GM12878 (cell line): ENCODE measurements around the gene OSBPL3. TPM values are rescaled to one million over a fixed set of nuclear protein-coding genes. Genes with fewer than 3 reads are reported as not detected.

Source experiments
- ATAC-seq: fragments of 200-7000 bp; cut with Tn5 transposase; 3 replicates; pipeline ENCODE4 v1.9.1; 2020; ENCODE audit warnings: mild to moderate bottlenecking, moderate library complexity
- BruUV-seq: library from RNA; stranded (reverse); fragments of 400-500 nt; replicated peaks from 2 replicates; lab custom pipeline; 2021; lab: Mats Ljungman, UMichigan
- CTCF ChIA-PET: fragments of 300-600 bp; sonication (Branson Sonifier 250); formaldehyde crosslinking; extraction: SDS; loops from one replicate; lab custom pipeline; 2021; ENCODE audit warnings: inconsistent platforms; lab: Yijun Ruan, JAX
- POLR2A ChIA-PET: fragments of 350-600 bp; formaldehyde crosslinking; extraction: SDS; loops from one replicate; lab custom pipeline; 2021; ENCODE audit warnings: inconsistent platforms; lab: Charles Lee
- RAD21 ChIA-PET: fragments of 300-600 bp; sonication (Branson Sonifier 250); formaldehyde crosslinking; loops from one replicate; lab custom pipeline; 2023; ENCODE audit warnings: antibody characterized with exemption; ENCODE audit not compliant: unreplicated experiment; lab: Charles Lee
- SMC1A ChIA-PET: fragments of 300-600 bp; sonication (Branson Sonifier 250); formaldehyde crosslinking; loops from one replicate; lab custom pipeline; 2023; ENCODE audit not compliant: unreplicated experiment, uncharacterized antibody; lab: Charles Lee
- DNase-seq: peaks from one replicate; pipeline ENCODE4 v3.0.0-alpha.2; 2011; ENCODE audit warnings: low read depth, low spot score
- FAIRE-seq: peaks from 3 replicates; lab custom pipeline; 2011; peaks lifted over from hg19 to GRCh38; lab: Jason Lieb, UNC
- H2AFZ ChIP-seq: 2 replicates; pipeline ENCODE4 v1.6.0; 2011; ENCODE audit warnings: low read depth, low read length, control low read depth; ENCODE audit not compliant: control insufficient read depth
- H3K27ac ChIP-seq: 2 replicates; pipeline ENCODE4 v1.5.1; 2011; ENCODE audit warnings: control low read depth; ENCODE audit not compliant: control insufficient read depth, insufficient read depth
- H3K27me3 ChIP-seq, 2 experiments: replicated peaks in 1 of 2; 2 replicates each; pipeline versions ENCODE4 v1.6.0 to v1.6.1; 2011; ENCODE audit warnings: low read length in 1 of 2; ENCODE audit not compliant: control insufficient read depth in 2 of 2, insufficient read depth in 2 of 2
- H3K36me3 ChIP-seq, 2 experiments: 2 replicates each; pipeline ENCODE4 v1.5.1; 2011; ENCODE audit warnings: low read length in 1 of 2; ENCODE audit not compliant: control insufficient read depth in 2 of 2, insufficient read depth in 2 of 2
- H3K4me1 ChIP-seq: 2 replicates; pipeline ENCODE4 v1.6.1; 2011; ENCODE audit warnings: mild to moderate bottlenecking, low read length, moderate library complexity, mixed read lengths; ENCODE audit not compliant: control insufficient read depth, insufficient read depth
- H3K4me2 ChIP-seq: 2 replicates; pipeline ENCODE4 v1.6.0; 2011; ENCODE audit warnings: control low read depth; ENCODE audit not compliant: control insufficient read depth, insufficient read depth
- H3K4me3 ChIP-seq: fragments of 200-600 bp; sonication (generic); 2 replicates; pipeline ENCODE4 v1.5.1; 2016
- H3K79me2 ChIP-seq: 2 replicates; pipeline ENCODE4 v1.6.0; 2011; ENCODE audit warnings: low read length; ENCODE audit not compliant: control insufficient read depth, insufficient read depth
- H3K9ac ChIP-seq: 2 replicates; pipeline ENCODE4 v1.8.0; 2011; ENCODE audit warnings: low read length, control low read depth, mixed read lengths; ENCODE audit not compliant: control insufficient read depth, insufficient read depth
- H3K9me3 ChIP-seq: replicated peaks from 3 replicates; pipeline ENCODE4 v1.5.1; 2011; ENCODE audit warnings: mild to moderate bottlenecking, low read length; ENCODE audit not compliant: control insufficient read depth, insufficient read depth
- H4K20me1 ChIP-seq: 2 replicates; pipeline ENCODE4 v1.6.0; 2011; ENCODE audit not compliant: control insufficient read depth, insufficient read depth
- BRCA1 ChIP-seq: IDR thresholded peaks from 2 replicates; pipeline ENCODE4 v1.6.1; 2011; ENCODE audit warnings: low read depth, low read length, improper control_type of control experiment
- CBX3 ChIP-seq: fragments of 200-600 bp; sonication (generic); IDR thresholded peaks from 2 replicates; pipeline ENCODE4 v1.6.1; 2016; ENCODE audit warnings: low read depth, borderline replicate concordance
- EED ChIP-seq: sonication (generic); IDR thresholded peaks from 2 replicates; pipeline ENCODE4 v1.6.1; 2016; ENCODE audit warnings: antibody characterized with exemption, low read depth
- ETV6 ChIP-seq, 2 experiments: fragments of 450-650 bp in 1 of 2; IDR thresholded peaks in 1 of 2; conservative IDR thresholded peaks in 1 of 2; 2 replicates each; pipeline ENCODE4 v1.6.1; 2014; ENCODE audit warnings: antibody characterized with exemption in 1 of 2, borderline replicate concordance in 1 of 2, low read depth in 1 of 2, mild to moderate bottlenecking in 1 of 2, moderate library complexity in 1 of 2
- GATAD2B ChIP-seq: fragments of 450-650 bp; conservative IDR thresholded peaks from 2 replicates; pipeline ENCODE4 v1.6.1; 2017; ENCODE audit warnings: low read depth, mild to moderate bottlenecking, moderate library complexity
- HDAC6 ChIP-seq: fragments of 200-600 bp; sonication (generic); IDR thresholded peaks from one replicate; pipeline ENCODE4 v1.8.0; 2017; ENCODE audit warnings: antibody characterized with exemption; ENCODE audit not compliant: unreplicated experiment
- JUNB ChIP-seq: IDR thresholded peaks from 2 replicates; pipeline ENCODE4 v1.6.1; 2016; ENCODE audit warnings: antibody characterized with exemption, mild to moderate bottlenecking
- RUNX3 ChIP-seq: IDR thresholded peaks from 2 replicates; pipeline ENCODE4 v1.6.1; 2012; ENCODE audit warnings: low read length, inconsistent platforms
- WGBS: methylation state at CpG from one replicate; pipeline ENCODE4 v1.1.6; 2016; ENCODE audit warnings: low lambda C conversion rate; ENCODE audit not compliant: insufficient replicate concordance, insufficient coverage; ENCODE audit errors: missing lambda C conversion rate; 5-methylcytosine and 5-hydroxymethylcytosine counted together
- in situ Hi-C: fragments of 300-500 bp; cut with MboI; formaldehyde crosslinking; loops from 9 replicates; pipeline ENCODE4 v1.14.3; 2018; ENCODE audit warnings: mixed read lengths
- intact Hi-C: fragments of 100-400 bp; cut with micrococcal nuclease; formaldehyde crosslinking; loops from one replicate; pipeline ENCODE4 v1.14.2; 2022; ENCODE audit not compliant: unreplicated experiment
- polyA plus RNA-seq, 11 experiments: library from polyadenylated mRNA; depleted of rRNA in 4 of 11; unstranded in 6 of 11; stranded (reverse) in 5 of 11; fragments of >200 nt; fragmentation: Nextera tagmentation in 4 of 11; fragmentation: Illumina TruSeq in 1 of 11; extraction: Ambion mirVana in 4 of 11; extraction: Trizol in 1 of 11; gene quantifications; 1 replicate in 1 of 11; 2 replicates in 10 of 11; pipeline versions ENCODE4 v1.2.1 to v1.2.3, GENCODE V29; 2011 to 2016; ENCODE audit warnings: inconsistent platforms in 2 of 11, missing spikeins in 2 of 11, low read depth in 1 of 11
- total RNA-seq, 4 experiments: library from RNA; depleted of rRNA in 3 of 4; stranded (reverse); fragments of >200 nt in 3 of 4; fragmentation: Illumina TruSeq in 1 of 4; extraction: Trizol in 1 of 4; gene quantifications; 2 replicates each; pipeline versions ENCODE4 v1.2.1 to v1.2.3, GENCODE V29; 2013 to 2021
- TF ChIP-seq, protein P1 (sequence below): fragments of 450-650 bp; IDR thresholded peaks from 2 replicates; pipeline ENCODE4 v1.6.1; 2017; ENCODE audit warnings: antibody characterized with exemption, mild to moderate bottlenecking, moderate library complexity
- TF ChIP-seq, protein P2 (sequence below): fragments of 450-650 bp; IDR thresholded peaks from 2 replicates; pipeline ENCODE4 v1.6.1; 2017; ENCODE audit warnings: mild to moderate bottlenecking, moderate library complexity
- TF ChIP-seq, protein P3 (sequence below): IDR thresholded peaks from 2 replicates; pipeline ENCODE4 v1.6.1; 2012; ENCODE audit warnings: mild to moderate bottlenecking, low read depth, low read length

OSBPL3 gene
- total and polyA plus RNA-seq, 10 of the 15 experiments (the other 5 are each of a cell fraction or from before 2014, with no cell fraction given), result 6.1 to 46.6 (median 27.0) TPM

DNA sequence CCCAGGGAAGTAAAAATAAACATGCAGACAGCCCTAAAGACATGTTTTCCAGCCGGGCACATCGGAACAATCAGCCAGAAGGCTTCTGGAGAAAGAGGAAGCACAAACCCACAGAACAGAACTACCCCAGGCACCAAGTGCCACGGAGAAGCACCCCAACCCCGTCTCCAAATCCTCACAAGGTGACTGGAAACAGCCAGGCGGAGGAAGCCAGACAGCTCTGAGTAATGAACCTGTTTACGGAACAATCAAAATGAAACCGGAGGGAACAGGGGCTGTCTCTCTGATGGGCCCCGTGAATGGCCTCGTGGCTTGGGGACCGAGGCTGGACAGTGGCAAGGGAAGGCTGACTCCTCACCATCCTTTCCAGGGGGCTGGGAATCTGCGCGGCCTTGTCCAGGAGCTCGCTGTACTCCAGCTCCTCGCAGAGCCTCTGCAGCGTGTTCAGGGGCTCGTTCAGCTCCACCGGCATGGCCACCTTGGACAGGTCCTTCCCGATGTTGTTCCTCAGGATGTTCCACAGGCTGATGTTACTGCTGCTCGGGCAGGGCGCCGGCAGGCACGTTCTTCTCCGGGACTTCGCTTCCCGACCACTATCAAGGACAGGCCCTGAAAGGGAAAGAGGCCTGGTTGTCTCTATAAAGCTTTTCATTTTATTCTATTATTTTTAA, 145.7 kb downstream of the OSBPL3 start:
- WGBS, result 62% methylated on average over 25 of the region's 25 CpGs
- TF ChIP-seq, protein P1, sequence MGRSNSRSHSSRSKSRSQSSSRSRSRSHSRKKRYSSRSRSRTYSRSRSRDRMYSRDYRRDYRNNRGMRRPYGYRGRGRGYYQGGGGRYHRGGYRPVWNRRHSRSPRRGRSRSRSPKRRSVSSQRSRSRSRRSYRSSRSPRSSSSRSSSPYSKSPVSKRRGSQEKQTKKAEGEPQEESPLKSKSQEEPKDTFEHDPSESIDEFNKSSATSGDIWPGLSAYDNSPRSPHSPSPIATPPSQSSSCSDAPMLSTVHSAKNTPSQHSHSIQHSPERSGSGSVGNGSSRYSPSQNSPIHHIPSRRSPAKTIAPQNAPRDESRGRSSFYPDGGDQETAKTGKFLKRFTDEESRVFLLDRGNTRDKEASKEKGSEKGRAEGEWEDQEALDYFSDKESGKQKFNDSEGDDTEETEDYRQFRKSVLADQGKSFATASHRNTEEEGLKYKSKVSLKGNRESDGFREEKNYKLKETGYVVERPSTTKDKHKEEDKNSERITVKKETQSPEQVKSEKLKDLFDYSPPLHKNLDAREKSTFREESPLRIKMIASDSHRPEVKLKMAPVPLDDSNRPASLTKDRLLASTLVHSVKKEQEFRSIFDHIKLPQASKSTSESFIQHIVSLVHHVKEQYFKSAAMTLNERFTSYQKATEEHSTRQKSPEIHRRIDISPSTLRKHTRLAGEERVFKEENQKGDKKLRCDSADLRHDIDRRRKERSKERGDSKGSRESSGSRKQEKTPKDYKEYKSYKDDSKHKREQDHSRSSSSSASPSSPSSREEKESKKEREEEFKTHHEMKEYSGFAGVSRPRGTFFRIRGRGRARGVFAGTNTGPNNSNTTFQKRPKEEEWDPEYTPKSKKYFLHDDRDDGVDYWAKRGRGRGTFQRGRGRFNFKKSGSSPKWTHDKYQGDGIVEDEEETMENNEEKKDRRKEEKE, result no peak
- peak; percentile 83 for TF ChIP-seq EED
- no peak for TF ChIP-seq CBX3
- TF ChIP-seq, protein P2, sequence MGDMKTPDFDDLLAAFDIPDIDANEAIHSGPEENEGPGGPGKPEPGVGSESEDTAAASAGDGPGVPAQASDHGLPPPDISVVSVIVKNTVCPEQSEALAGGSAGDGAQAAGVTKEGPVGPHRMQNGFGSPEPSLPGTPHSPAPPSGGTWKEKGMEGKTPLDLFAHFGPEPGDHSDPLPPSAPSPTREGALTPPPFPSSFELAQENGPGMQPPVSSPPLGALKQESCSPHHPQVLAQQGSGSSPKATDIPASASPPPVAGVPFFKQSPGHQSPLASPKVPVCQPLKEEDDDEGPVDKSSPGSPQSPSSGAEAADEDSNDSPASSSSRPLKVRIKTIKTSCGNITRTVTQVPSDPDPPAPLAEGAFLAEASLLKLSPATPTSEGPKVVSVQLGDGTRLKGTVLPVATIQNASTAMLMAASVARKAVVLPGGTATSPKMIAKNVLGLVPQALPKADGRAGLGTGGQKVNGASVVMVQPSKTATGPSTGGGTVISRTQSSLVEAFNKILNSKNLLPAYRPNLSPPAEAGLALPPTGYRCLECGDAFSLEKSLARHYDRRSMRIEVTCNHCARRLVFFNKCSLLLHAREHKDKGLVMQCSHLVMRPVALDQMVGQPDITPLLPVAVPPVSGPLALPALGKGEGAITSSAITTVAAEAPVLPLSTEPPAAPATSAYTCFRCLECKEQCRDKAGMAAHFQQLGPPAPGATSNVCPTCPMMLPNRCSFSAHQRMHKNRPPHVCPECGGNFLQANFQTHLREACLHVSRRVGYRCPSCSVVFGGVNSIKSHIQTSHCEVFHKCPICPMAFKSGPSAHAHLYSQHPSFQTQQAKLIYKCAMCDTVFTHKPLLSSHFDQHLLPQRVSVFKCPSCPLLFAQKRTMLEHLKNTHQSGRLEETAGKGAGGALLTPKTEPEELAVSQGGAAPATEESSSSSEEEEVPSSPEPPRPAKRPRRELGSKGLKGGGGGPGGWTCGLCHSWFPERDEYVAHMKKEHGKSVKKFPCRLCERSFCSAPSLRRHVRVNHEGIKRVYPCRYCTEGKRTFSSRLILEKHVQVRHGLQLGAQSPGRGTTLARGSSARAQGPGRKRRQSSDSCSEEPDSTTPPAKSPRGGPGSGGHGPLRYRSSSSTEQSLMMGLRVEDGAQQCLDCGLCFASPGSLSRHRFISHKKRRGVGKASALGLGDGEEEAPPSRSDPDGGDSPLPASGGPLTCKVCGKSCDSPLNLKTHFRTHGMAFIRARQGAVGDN, result peak; percentile 77
- TF ChIP-seq RUNX3, result 0 out of 2 replicates have a peak, but pooled peaks have one; percentile 33
- TF ChIP-seq, protein P3, sequence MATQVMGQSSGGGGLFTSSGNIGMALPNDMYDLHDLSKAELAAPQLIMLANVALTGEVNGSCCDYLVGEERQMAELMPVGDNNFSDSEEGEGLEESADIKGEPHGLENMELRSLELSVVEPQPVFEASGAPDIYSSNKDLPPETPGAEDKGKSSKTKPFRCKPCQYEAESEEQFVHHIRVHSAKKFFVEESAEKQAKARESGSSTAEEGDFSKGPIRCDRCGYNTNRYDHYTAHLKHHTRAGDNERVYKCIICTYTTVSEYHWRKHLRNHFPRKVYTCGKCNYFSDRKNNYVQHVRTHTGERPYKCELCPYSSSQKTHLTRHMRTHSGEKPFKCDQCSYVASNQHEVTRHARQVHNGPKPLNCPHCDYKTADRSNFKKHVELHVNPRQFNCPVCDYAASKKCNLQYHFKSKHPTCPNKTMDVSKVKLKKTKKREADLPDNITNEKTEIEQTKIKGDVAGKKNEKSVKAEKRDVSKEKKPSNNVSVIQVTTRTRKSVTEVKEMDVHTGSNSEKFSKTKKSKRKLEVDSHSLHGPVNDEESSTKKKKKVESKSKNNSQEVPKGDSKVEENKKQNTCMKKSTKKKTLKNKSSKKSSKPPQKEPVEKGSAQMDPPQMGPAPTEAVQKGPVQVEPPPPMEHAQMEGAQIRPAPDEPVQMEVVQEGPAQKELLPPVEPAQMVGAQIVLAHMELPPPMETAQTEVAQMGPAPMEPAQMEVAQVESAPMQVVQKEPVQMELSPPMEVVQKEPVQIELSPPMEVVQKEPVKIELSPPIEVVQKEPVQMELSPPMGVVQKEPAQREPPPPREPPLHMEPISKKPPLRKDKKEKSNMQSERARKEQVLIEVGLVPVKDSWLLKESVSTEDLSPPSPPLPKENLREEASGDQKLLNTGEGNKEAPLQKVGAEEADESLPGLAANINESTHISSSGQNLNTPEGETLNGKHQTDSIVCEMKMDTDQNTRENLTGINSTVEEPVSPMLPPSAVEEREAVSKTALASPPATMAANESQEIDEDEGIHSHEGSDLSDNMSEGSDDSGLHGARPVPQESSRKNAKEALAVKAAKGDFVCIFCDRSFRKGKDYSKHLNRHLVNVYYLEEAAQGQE, result peak; percentile 47; the same call in 1 of the 2 replicates
- 0 out of 4 replicates have a peak, but pooled peaks of 1 of the 2 experiments have one; percentile 15 for TF ChIP-seq ETV6 (conservative IDR thresholded peaks at IDR 0.05 in 1 of 2, IDR thresholded peaks at IDR 0.05 in 1 of 2; ENCODE audit: borderline replicate concordance in 1 of 2, low read depth in 1 of 2)
- TF ChIP-seq BRCA1, result no peak
- no peak for TF ChIP-seq HDAC6
- TF ChIP-seq GATAD2B, result no peak
- TF ChIP-seq JUNB, result peak; percentile 71

More for the DNA sequence above, 145.7 kb downstream of the OSBPL3 start:
- Histone ChIP-seq H3K27me3 (no peaks in the 10 kb centered on the region), H3K9ac (peak overlapping the region; percentile 59), H3K4me2 (peak overlapping the region; percentile 95), H2AFZ (peak overlapping the region; percentile 76), H3K79me2 (no peaks in the 10 kb centered on the region), H4K20me1 (no peaks in the 10 kb centered on the region), H3K36me3 (peaks cover 3 to 10% of the 10 kb centered on the region in 2 experiments; a peak in 3 of 4 replicates), H3K27ac (peak overlapping the region; percentile 64), H3K4me1 (peaks cover 48% of the 10 kb centered on the region), H3K4me3 (peak overlapping the region; percentile 20), H3K9me3 (no peaks in the 10 kb centered on the region)
- SMC1A ChIA-PET, result interaction anchor here (0.8 to 9.0 kb wide), 24 partner anchors 8 to 260 kb away, joined by 3 to 103 read pairs (median 4); partner anchors contain the start of gene OSBPL3
- DNase-seq, result no peak
- FAIRE-seq, result no peak
- RAD21 ChIA-PET, result interaction anchor here (0.6 to 6.4 kb wide), 14 partner anchors 9 to 260 kb away, joined by 3 to 54 read pairs (median 6); no protein-coding TSS in a partner anchor
- CTCF ChIA-PET, result interaction anchor here (1.1 to 4.7 kb wide), 12 partner anchors 9 to 259 kb away, joined by 3 to 48 read pairs (median 8); partner anchors contain the start of gene OSBPL3
- in situ Hi-C loops (no loop called here), intact Hi-C loops (no loop called here)
- POLR2A ChIA-PET, result interaction anchor here (1.1 to 2.0 kb wide), 8 partner anchors 9 to 146 kb away, joined by 3 to 9 read pairs (median 6); no protein-coding TSS in a partner anchor
- ATAC-seq, result peak; percentile 75
- BruUV-seq, result no TSS peak
